IMR-90 (cell line): ENCODE measurements around the gene PPP4C. TPM values are rescaled to one million over a fixed set of nuclear protein-coding genes. Genes with fewer than 3 reads are reported as not detected.

ENCODE experiments used
- ELK1 ChIP-seq: fragments of 150-350 bp; IDR thresholded peaks from 2 replicates; pipeline ENCODE4 v1.6.1; 2016; ENCODE audit warnings: low read depth, mild to moderate bottlenecking, low read length, moderate library complexity, borderline replicate concordance
- polyA plus RNA-seq, 3 experiments: library from polyadenylated mRNA; depleted of rRNA; stranded (reverse); fragments of >200 nt; gene quantifications; 2 replicates each; pipeline ENCODE4 v1.2.3, GENCODE V29; 2012; ENCODE audit warnings: low replicate concordance in 1 of 3
- total RNA-seq: library from RNA; depleted of rRNA; stranded (reverse); fragments of >200 nt; gene quantifications from 2 replicates; pipeline ENCODE4 v1.2.3, GENCODE V29; 2012

The PPP4C gene
- total and polyA plus RNA-seq, 2 of the 4 experiments (the other 2 are of a cell fraction) = 200 to 209 TPM

GRCh38 chr16:30065943-30066760 is 9.6 kb upstream of the PPP4C start (continued):
- no peak for TF ChIP-seq ELK1
